ENCODE data around the gene RIPK1. TPM values are rescaled to one million over a fixed set of nuclear protein-coding genes. Genes with fewer than 3 reads are reported as not detected.

The RIPK1 gene
- total RNA-seq, 4 donors from 2014 or later = 25.6 to 37.6 (median 32.2) TPM

- Histone ChIP-seq H3K36me3 (peaks cover 76% of the 10 kb centered on the region), H3K4me3 (no peak overlapping the region), H3K27me3 (no peaks in the 10 kb centered on the region), H3K4me1 (peaks cover 16% of the 10 kb centered on the region), H3K27ac (peak overlapping the region; percentile 19), H3K9me3 (no peaks in the 10 kb centered on the region)
- WGBS = 43% methylated on average over 12 of the region's 14 CpGs
- peak; percentile 79 for DNase-seq (ENCODE audit: low spot score in 2 of 2)
- TF ChIP-seq CTCF (IDR thresholded peaks at IDR 0.05) (no peak), POLR2AphosphoS5 (IDR thresholded peaks at IDR 0.05) (no peak), POLR2A (IDR thresholded peaks at IDR 0.05) (no peak), EP300 (IDR thresholded peaks at IDR 0.05) (no peak)
Observed at GRCh38 chr6:3139090-3139903, 71.0 kb downstream of the RIPK1 start.

- H3K27ac ChIP-seq = no peak overlapping the region
- TF ChIP-seq EP300 (IDR thresholded peaks at IDR 0.05) (no peak), POLR2A (IDR thresholded peaks at IDR 0.05) (no peak), POLR2AphosphoS5 (IDR thresholded peaks at IDR 0.05) (no peak), CTCF (IDR thresholded peaks at IDR 0.05) (no peak)
- H3K27me3 ChIP-seq = no peaks in the 10 kb centered on the region
- DNase-seq (ENCODE audit: low spot score in 2 of 2) = peak in 1 of 2 donors; percentile 65
- no peaks in the 10 kb centered on the region for H3K9me3 ChIP-seq
- WGBS = 95% methylated on average over 20 of the region's 20 CpGs
- no peak overlapping the region for H3K4me3 ChIP-seq
- peaks cover 16% of the 10 kb centered on the region for H3K4me1 ChIP-seq
- H3K36me3 ChIP-seq = peaks cover 70% of the 10 kb centered on the region
Observed at GRCh38 chr6:3140201-3140600, 71.9 kb downstream of the RIPK1 start.

GRCh38 chr6:3142536-3142935 lies 74.2 kb downstream of the RIPK1 start:
- no peak overlapping the region for H3K27ac ChIP-seq
- no peaks in the 10 kb centered on the region for H3K27me3 ChIP-seq
- peaks cover 57% of the 10 kb centered on the region for H3K36me3 ChIP-seq
- no peak for TF ChIP-seq POLR2AphosphoS5 (IDR thresholded peaks at IDR 0.05)
- TF ChIP-seq POLR2A (IDR thresholded peaks at IDR 0.05) = no peak
- TF ChIP-seq EP300 (IDR thresholded peaks at IDR 0.05) = no peak
- no peak for TF ChIP-seq CTCF (IDR thresholded peaks at IDR 0.05)
- DNase-seq (ENCODE audit: low spot score in 2 of 2) = no peak
- H3K9me3 ChIP-seq = no peaks in the 10 kb centered on the region
- H3K4me3 ChIP-seq = no peak overlapping the region
- peaks cover 16% of the 10 kb centered on the region for H3K4me1 ChIP-seq

- TF ChIP-seq CTCF (IDR thresholded peaks at IDR 0.05) = no peak
- no peak for TF ChIP-seq POLR2A (IDR thresholded peaks at IDR 0.05)
- TF ChIP-seq POLR2AphosphoS5 (IDR thresholded peaks at IDR 0.05) = no peak
- no peak for TF ChIP-seq EP300 (IDR thresholded peaks at IDR 0.05)
- Histone ChIP-seq H3K4me1 (peaks cover 16% of the 10 kb centered on the region), H3K27me3 (no peaks in the 10 kb centered on the region), H3K36me3 (peaks cover 59% of the 10 kb centered on the region), H3K27ac (no peak overlapping the region), H3K4me3 (no peak overlapping the region), H3K9me3 (no peaks in the 10 kb centered on the region)
- 83% methylated on average over 6 of the region's 6 CpGs for WGBS
- no peak for DNase-seq (ENCODE audit: low spot score in 2 of 2)
Observed at GRCh38 chr6:3143158-3143557, 74.9 kb downstream of the RIPK1 start.

GRCh38 chr6:3144571-3144970 lies 76.3 kb downstream of the RIPK1 start:
- Histone ChIP-seq H3K27me3 (no peaks in the 10 kb centered on the region), H3K4me1 (peaks cover 3% of the 10 kb centered on the region), H3K4me3 (no peak overlapping the region), H3K36me3 (peaks cover 66% of the 10 kb centered on the region), H3K27ac (no peak overlapping the region), H3K9me3 (no peaks in the 10 kb centered on the region)
- 67% methylated on average over 8 of the region's 8 CpGs for WGBS
- no peak for TF ChIP-seq POLR2A (IDR thresholded peaks at IDR 0.05)
- TF ChIP-seq CTCF (IDR thresholded peaks at IDR 0.05) = no peak
- no peak for TF ChIP-seq POLR2AphosphoS5 (IDR thresholded peaks at IDR 0.05)
- TF ChIP-seq EP300 (IDR thresholded peaks at IDR 0.05) = no peak
- DNase-seq (ENCODE audit: low spot score in 2 of 2) = peak in 1 of 2 donors; percentile 34
